ENCODE data around the gene KRT23. TPM values are rescaled to one million over a fixed set of nuclear protein-coding genes. Genes with fewer than 3 reads are reported as not detected.

Gene KRT23
- polyA plus RNA-seq, 1 donor from 2014 or later: 0.37 TPM

DNA sequence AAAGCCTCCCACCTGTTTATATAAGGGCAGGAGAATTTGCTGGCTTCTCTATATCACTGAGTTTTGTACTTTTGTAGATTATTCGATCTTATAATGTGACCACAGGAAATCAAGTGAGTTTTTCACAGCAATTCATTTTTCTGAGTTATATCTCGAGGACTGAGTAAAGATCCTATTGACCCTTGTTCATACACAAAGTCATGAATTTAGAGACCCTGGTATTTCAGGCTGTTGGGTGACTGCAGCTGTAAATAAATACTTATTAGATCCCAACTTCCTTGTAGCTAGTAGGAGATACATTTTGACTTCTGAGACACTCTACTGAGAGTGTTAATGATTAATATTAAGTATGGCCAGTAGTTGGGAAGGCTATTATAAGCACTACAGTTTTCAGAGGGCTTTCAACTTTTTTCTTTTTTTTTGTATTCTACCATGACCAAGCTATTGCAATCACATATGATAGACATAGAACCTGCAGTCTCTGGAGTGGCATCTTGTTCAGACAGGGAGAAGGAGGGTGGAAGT is 49.2 kb downstream of the KRT23 start:
- Histone ChIP-seq H3K9me3 (ENCODE audit: low read length) (no peaks in the 10 kb centered on the region), H3K9me2 (ENCODE audit: insufficient read depth, low read length) (no peaks in the 10 kb centered on the region), H3K27me3 (ENCODE audit: insufficient read depth, low read depth, low read length) (no peaks in the 10 kb centered on the region), H2AFZ (ENCODE audit: low read depth, low read length) (no peak overlapping the region), H3K4me2 (ENCODE audit: low read length) (no peak overlapping the region), H3F3A (ENCODE audit: insufficient read depth, low read length, poor library complexity, severe bottlenecking) (no peaks in the 10 kb centered on the region), H3K9ac (ENCODE audit: low read length) (no peak overlapping the region), H4K20me1 (ENCODE audit: insufficient read depth) (no peaks in the 10 kb centered on the region), H3K27ac (ENCODE audit: low read length) (no peak overlapping the region), H3K79me2 (replicated peaks; ENCODE audit: insufficient read depth, low read length) (no peaks in the 10 kb centered on the region), H3K4me3 (ENCODE audit: low read length) (no peak overlapping the region), H3K36me3 (ENCODE audit: insufficient read depth, low read length) (no peaks in the 10 kb centered on the region)
- TF ChIP-seq RAD21 (conservative IDR thresholded peaks at IDR 0.05) (no peak), EP300 (conservative IDR thresholded peaks at IDR 0.05; ENCODE audit: poor library complexity, severe bottlenecking) (no peak), POLR2AphosphoS5 (IDR thresholded peaks at IDR 0.05) (no peak), MXI1 (conservative IDR thresholded peaks at IDR 0.05; ENCODE audit: poor library complexity, severe bottlenecking) (no peak), SMC3 (conservative IDR thresholded peaks at IDR 0.05; ENCODE audit: poor library complexity) (no peak), EZH2 (IDR thresholded peaks at IDR 0.05; ENCODE audit: borderline replicate concordance, insufficient read depth, low read length, poor library complexity, severe bottlenecking) (no peak), TAF1 (IDR thresholded peaks at IDR 0.05; ENCODE audit: low read depth) (no peak)
- TF ChIP-seq, protein P1, sequence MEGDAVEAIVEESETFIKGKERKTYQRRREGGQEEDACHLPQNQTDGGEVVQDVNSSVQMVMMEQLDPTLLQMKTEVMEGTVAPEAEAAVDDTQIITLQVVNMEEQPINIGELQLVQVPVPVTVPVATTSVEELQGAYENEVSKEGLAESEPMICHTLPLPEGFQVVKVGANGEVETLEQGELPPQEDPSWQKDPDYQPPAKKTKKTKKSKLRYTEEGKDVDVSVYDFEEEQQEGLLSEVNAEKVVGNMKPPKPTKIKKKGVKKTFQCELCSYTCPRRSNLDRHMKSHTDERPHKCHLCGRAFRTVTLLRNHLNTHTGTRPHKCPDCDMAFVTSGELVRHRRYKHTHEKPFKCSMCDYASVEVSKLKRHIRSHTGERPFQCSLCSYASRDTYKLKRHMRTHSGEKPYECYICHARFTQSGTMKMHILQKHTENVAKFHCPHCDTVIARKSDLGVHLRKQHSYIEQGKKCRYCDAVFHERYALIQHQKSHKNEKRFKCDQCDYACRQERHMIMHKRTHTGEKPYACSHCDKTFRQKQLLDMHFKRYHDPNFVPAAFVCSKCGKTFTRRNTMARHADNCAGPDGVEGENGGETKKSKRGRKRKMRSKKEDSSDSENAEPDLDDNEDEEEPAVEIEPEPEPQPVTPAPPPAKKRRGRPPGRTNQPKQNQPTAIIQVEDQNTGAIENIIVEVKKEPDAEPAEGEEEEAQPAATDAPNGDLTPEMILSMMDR (IDR thresholded peaks at IDR 0.05; ENCODE audit: poor library complexity, severe bottlenecking): no peak
- TF ChIP-seq, protein P2, sequence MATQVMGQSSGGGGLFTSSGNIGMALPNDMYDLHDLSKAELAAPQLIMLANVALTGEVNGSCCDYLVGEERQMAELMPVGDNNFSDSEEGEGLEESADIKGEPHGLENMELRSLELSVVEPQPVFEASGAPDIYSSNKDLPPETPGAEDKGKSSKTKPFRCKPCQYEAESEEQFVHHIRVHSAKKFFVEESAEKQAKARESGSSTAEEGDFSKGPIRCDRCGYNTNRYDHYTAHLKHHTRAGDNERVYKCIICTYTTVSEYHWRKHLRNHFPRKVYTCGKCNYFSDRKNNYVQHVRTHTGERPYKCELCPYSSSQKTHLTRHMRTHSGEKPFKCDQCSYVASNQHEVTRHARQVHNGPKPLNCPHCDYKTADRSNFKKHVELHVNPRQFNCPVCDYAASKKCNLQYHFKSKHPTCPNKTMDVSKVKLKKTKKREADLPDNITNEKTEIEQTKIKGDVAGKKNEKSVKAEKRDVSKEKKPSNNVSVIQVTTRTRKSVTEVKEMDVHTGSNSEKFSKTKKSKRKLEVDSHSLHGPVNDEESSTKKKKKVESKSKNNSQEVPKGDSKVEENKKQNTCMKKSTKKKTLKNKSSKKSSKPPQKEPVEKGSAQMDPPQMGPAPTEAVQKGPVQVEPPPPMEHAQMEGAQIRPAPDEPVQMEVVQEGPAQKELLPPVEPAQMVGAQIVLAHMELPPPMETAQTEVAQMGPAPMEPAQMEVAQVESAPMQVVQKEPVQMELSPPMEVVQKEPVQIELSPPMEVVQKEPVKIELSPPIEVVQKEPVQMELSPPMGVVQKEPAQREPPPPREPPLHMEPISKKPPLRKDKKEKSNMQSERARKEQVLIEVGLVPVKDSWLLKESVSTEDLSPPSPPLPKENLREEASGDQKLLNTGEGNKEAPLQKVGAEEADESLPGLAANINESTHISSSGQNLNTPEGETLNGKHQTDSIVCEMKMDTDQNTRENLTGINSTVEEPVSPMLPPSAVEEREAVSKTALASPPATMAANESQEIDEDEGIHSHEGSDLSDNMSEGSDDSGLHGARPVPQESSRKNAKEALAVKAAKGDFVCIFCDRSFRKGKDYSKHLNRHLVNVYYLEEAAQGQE (IDR thresholded peaks at IDR 0.05; ENCODE audit: borderline replicate concordance): no peak

DNA sequence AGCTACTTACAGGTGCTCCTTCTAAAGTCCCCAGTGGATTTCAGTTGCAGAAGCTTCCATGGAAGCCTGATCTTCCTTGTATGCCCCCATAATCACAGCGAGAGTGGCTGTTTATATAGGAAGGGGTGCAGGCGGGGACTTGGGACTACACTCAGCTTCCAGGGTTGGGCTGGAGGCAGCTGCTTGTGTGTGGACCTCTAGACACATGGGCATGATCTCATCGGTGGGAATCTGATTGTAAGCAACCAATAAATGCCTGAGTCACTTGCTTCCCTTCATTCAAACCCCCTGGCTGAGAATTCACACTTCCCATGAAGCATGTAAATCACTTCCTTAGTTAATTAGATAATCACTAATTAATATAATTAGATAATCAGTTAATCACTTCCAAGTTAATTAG is 51.4 kb downstream of the KRT23 start:
- no peaks in the 10 kb centered on the region for H3F3A ChIP-seq (ENCODE audit: insufficient read depth, low read length, poor library complexity, severe bottlenecking)
- no peaks in the 10 kb centered on the region for H3K27me3 ChIP-seq (ENCODE audit: insufficient read depth, low read depth, low read length)

More for the DNA sequence above, 51.4 kb downstream of the KRT23 start:
- Histone ChIP-seq H3K4me3 (ENCODE audit: low read length) (no peak overlapping the region), H2AFZ (ENCODE audit: low read depth, low read length) (no peak overlapping the region), H3K4me2 (ENCODE audit: low read length) (no peak overlapping the region), H3K27ac (ENCODE audit: low read length) (no peak overlapping the region), H4K20me1 (ENCODE audit: insufficient read depth) (no peaks in the 10 kb centered on the region), H3K9me2 (ENCODE audit: insufficient read depth, low read length) (no peaks in the 10 kb centered on the region), H3K79me2 (replicated peaks; ENCODE audit: insufficient read depth, low read length) (no peaks in the 10 kb centered on the region), H3K9me3 (ENCODE audit: low read length) (no peaks in the 10 kb centered on the region), H3K36me3 (ENCODE audit: insufficient read depth, low read length) (no peaks in the 10 kb centered on the region), H3K9ac (ENCODE audit: low read length) (no peak overlapping the region)
- TF ChIP-seq EZH2 (IDR thresholded peaks at IDR 0.05; ENCODE audit: borderline replicate concordance, insufficient read depth, low read length, poor library complexity, severe bottlenecking): no peak
- no peak for TF ChIP-seq TAF1 (IDR thresholded peaks at IDR 0.05; ENCODE audit: low read depth)
- no peak for TF ChIP-seq SMC3 (conservative IDR thresholded peaks at IDR 0.05; ENCODE audit: poor library complexity)
- TF ChIP-seq RAD21 (conservative IDR thresholded peaks at IDR 0.05): no peak
- TF ChIP-seq MXI1 (conservative IDR thresholded peaks at IDR 0.05; ENCODE audit: poor library complexity, severe bottlenecking): no peak
- TF ChIP-seq, protein P2 (IDR thresholded peaks at IDR 0.05; ENCODE audit: borderline replicate concordance): no peak
- TF ChIP-seq EP300 (conservative IDR thresholded peaks at IDR 0.05; ENCODE audit: poor library complexity, severe bottlenecking): no peak
- no peak for TF ChIP-seq POLR2AphosphoS5 (IDR thresholded peaks at IDR 0.05)
- TF ChIP-seq, protein P1 (IDR thresholded peaks at IDR 0.05; ENCODE audit: poor library complexity, severe bottlenecking): no peak

All from neural cell (in vitro differentiated cells).